ENCODE results near the gene NFX1. TPM values are rescaled to one million over a fixed set of nuclear protein-coding genes. Genes with fewer than 3 reads are reported as not detected.
"Not testable (repeated sequence)": the region's sequence is repeated elsewhere in the genome, so short reads cannot be mapped to it uniquely, and the experiment has no call there.

NFX1 gene
- total RNA-seq, 1 donor from 2014 or later, result 37.0 TPM

DNA sequence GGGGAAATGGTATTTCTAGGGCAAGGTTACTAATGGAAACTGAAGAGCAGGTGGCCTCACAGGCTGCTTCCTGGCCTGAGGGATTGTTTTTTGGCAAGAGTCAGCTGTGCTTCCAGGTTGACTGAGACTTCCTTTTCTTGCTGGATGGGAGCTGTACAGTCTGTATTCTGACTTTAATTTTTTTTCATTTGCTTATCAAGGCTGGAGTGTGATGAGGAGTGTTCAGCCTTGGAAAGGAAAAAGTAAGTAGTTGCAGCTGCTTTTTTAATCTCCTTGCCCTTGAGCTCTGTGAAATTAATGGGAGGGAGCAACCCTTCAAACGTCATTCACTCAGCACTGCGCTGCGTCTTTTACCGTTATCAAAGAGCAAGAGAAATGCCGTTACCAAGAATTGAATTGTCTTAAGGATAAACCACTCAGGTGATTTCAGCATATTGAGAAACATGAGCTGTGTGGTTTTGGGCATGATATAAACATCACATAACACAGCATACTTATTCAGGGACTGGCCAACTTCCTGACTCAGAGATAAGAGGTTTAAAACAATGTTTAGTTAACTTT, 64.4 kb downstream of the NFX1 start:
- no peak for DNase-seq (ENCODE audit: low read depth)

DNA sequence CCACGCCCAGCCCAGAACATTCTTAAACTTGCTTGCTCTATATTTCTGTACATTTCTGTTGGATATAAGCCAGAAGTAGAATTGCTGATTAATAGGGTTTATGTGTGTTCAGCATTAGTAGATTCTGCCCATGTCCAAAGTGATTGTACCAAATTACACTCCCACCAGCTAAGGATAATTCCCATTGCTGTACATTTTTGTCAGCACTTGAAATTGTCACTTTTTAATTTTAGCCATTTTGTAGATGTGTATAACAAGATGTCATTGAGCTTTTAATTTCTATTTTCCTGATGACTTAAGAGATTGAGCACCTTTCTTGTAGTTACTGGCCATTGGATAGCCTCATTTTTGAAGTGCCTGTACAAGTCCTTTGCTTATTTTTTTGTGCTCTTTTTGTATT, 65.6 kb downstream of the NFX1 start:
- no peak for DNase-seq (ENCODE audit: low read depth)

GRCh38 chr9:33358641-33359040, 68.3 kb downstream of the NFX1 start:
- DNase-seq (ENCODE audit: low read depth), result not testable (repeated sequence)

DNA sequence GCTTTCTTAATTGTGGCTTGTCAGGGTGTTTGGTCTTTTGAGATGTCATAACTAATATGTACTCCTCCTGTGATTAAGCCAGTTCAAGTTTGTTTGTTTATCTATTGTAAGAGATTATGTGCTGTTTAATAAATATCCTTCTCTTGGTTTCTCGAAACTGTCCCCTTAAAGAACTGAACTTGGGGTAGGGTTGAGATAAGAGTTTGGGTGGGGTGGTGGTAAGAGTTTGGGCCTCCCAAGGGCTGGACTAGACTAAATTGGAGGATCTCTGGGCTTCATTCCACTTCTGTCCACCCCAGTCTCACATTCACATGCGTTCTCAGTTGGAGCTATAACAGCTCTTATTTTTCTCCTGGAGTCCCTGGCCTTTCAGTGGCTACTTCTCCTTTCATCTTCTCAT, 73.8 kb downstream of the NFX1 start:
- DNase-seq (ENCODE audit: low read depth), result no peak

DNA sequence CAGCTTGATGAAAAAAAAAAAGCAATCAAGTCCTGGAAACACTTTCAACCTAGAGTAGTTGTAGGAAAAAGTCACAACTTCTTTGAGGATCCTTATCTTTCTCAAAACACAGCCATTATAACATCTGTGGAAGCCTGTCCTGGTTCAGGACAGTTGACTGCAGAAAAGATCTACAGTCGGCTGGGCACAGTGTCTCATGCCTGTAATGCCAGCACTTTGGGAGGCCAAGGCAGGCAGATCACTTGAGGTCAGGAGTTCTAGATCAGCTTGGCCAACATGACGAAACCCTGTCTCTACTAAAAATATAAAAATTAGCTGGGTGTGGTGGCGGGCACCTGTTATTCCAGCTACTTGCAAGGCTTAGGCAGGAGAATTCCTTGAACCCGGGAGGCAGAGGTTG, 74.5 kb downstream of the NFX1 start:
- DNase-seq (ENCODE audit: low read depth), result not testable (repeated sequence)

GRCh38 chr9:33366979-33367480, 76.7 kb downstream of the NFX1 start:
- no peak for DNase-seq (ENCODE audit: low read depth)

GRCh38 chr9:33372900-33373299, 82.6 kb downstream of the NFX1 start:
- DNase-seq (ENCODE audit: low read depth), result no peak

GRCh38 chr9:33374190-33374589, 83.9 kb downstream of the NFX1 start:
- no peak for DNase-seq (ENCODE audit: low read depth)

DNA sequence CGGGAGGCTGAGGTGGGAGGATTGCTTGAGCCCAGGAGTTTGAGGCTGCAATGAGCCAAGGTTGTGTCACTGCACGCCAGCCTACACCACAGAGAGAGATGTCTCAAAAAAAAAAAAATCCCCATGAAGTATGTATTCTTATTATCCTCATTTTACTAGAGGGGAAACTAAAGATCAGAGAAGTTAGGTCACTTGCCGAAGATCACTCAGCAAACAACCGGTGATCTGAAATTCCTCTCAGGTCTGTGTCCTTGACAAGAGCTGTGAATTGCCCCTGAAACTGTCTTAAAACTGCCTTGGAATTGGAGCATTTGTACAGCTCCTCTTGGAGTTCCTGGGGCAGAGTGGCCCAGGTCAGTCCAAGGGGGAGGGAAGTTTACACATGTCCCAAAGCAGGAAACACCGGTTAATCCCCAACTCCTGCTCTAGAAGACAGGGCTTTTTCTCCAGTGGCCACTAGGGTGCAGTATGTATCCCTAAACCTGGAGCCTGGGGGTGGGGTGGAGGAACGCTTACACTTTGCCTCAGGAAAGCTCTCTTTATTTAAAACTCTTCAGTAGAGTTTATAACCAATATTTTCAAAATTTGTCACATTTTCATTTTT, 84.4 kb downstream of the NFX1 start:
- peak; percentile 78 for DNase-seq (ENCODE audit: low read depth)

DNA sequence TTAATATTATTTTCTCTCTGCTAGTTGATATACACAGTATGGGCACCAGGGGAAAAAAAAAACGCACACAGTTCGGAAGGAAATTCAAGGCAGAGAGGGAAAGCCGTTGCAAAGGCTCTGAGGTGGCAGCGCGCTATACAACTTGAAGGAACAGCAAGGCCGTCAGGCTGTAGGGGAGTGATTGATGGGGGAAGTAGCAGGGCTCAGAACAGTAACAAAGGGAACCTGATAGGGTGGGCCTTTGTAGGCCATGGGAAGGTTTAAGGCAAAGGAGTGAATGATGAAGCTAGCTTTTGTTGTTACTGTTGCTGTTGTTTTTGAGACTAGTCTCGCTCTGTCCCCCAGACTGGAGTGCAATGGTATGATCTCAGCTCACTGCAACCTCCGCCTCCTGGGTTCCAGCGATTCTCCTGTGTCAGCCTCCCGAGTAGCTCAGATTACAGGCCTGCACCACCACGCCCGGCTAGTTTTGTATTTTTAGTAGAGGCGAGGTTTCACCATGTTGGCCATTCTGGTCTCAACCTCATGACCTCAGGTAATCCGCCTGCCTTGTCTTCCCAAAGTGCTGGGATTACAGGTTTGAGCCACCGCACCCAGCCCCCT, 85.0 kb downstream of the NFX1 start:
- peak; percentile 68 for DNase-seq (ENCODE audit: low read depth)

- DNase-seq (ENCODE audit: low read depth), result no peak
These were observed 85.6 kb downstream of the NFX1 start for GRCh38 chr9:33375841-33376321.

GRCh38 chr9:33377089-33377715, 86.9 kb downstream of the NFX1 start:
- DNase-seq (ENCODE audit: low read depth), result no peak

- no peak for DNase-seq (ENCODE audit: low read depth)
These were observed 87.9 kb downstream of the NFX1 start for GRCh38 chr9:33378121-33378795.

- DNase-seq (ENCODE audit: low read depth), result no peak
These were observed 89.5 kb downstream of the NFX1 start for GRCh38 chr9:33379666-33380389.

GRCh38 chr9:33380390-33381094, 90.2 kb downstream of the NFX1 start:
- no peak for DNase-seq (ENCODE audit: low read depth)

DNA sequence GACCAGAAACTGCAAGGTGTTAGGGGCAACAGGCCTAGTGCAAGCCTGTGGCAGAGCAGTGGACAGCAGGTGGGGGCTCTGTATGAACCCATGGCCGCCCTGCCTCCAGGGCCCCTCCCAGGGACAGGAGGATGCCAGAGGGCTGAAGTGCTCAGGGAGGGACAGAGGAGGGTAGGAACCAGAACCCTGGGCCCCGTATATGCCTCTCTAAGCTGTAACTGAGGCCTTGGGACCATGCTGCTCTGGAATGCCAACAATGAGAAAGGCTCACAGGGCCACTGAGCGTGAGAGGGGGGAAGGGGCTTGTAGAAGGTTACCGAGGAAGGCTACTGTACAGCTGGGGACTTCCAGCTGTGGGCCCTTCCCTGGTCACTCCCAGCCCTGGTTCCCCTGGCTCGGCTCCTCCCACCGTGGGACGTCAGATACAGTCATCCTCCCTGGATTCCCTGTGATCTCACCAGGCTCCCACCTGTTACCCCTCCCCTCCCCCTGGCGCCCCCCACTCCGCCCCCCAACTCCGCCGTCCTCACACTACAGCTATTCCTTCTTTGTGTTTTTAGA, 91.0 kb downstream of the NFX1 start:
- peak; percentile 22 for DNase-seq (ENCODE audit: low read depth)

DNA sequence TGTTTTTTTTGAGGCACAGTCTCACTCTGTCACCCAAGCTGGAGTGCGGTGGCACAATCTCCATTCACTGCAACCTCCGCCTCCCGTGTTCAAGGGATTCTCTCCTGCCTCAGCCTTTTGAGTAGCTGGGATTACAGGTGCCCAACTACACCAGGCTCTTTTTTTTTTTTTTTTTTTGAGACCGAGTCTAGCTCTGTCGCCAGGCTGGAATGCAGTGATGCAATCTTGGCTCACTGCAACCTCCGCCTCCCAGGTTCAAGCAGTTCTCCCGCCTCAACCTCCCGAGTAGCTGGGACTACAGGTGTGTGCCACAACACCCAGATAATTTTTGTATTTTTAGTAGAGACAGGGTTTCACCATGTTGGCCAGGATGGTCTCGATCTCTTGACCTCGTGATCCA, 92.1 kb downstream of the NFX1 start:
- DNase-seq (ENCODE audit: low read depth), result not testable (repeated sequence)

GRCh38 chr9:33383396-33383795, 93.1 kb downstream of the NFX1 start:
- not testable (repeated sequence) for DNase-seq (ENCODE audit: low read depth)

- not testable (repeated sequence) for DNase-seq (ENCODE audit: low read depth)
These were observed 95.2 kb downstream of the NFX1 start for GRCh38 chr9:33385536-33385935.

Data from myocyte (in vitro differentiated cells).